Tibial nerve (tissue), 4 donors: ENCODE data around the gene PSMF1.

Source experiments
- EP300 ChIP-seq, 2 donors: sonication (generic); formaldehyde crosslinking; IDR thresholded peaks; one replicate each; pipeline ENCODE4 v1.6.1; 2017; ENCODE audit warnings: antibody characterized with exemption in 2 of 2, mild to moderate bottlenecking in 1 of 2
- POLR2A ChIP-seq, 2 donors: fragments of 450-650 bp; IDR thresholded peaks; one replicate each; pipeline ENCODE4 v1.6.1; 2017; ENCODE audit warnings: antibody characterized with exemption in 2 of 2, mild to moderate bottlenecking in 2 of 2, moderate library complexity in 2 of 2
- TF ChIP-seq, protein P1 (sequence below), 5 experiments: fragments of 200-600 bp in 3 of 5; fragments of 450-650 bp in 2 of 5; sonication (generic) in 3 of 5; IDR thresholded peaks; one replicate each; pipeline ENCODE4 v1.5.1; 2016 to 2019; ENCODE audit warnings: antibody characterized with exemption in 5 of 5, mild to moderate bottlenecking in 3 of 5, moderate library complexity in 2 of 5

DNA sequence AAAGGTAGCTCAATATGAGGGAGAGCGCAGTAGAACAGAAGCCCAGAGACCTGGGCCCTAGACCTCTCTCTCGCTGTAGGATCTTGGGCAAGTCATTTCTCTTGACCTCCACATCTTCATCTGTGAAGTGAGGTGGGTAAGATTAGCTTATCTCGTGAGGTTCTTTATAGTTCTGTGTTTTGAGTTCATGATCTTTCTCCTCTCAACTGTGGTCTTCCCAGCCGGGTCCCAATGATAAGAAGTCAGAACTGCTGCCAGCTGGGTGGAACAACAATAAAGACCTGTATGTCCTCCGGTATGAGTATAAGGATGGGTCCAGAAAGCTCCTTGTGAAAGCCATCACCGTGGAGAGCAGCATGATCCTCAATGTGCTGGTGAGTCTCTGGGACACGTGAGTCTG is 6.9 kb downstream of the PSMF1 start:
- TF ChIP-seq, protein P1, sequence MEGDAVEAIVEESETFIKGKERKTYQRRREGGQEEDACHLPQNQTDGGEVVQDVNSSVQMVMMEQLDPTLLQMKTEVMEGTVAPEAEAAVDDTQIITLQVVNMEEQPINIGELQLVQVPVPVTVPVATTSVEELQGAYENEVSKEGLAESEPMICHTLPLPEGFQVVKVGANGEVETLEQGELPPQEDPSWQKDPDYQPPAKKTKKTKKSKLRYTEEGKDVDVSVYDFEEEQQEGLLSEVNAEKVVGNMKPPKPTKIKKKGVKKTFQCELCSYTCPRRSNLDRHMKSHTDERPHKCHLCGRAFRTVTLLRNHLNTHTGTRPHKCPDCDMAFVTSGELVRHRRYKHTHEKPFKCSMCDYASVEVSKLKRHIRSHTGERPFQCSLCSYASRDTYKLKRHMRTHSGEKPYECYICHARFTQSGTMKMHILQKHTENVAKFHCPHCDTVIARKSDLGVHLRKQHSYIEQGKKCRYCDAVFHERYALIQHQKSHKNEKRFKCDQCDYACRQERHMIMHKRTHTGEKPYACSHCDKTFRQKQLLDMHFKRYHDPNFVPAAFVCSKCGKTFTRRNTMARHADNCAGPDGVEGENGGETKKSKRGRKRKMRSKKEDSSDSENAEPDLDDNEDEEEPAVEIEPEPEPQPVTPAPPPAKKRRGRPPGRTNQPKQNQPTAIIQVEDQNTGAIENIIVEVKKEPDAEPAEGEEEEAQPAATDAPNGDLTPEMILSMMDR (IDR thresholded peaks at IDR 0.05) = no peak
- TF ChIP-seq POLR2A (IDR thresholded peaks at IDR 0.05) = no peak
- TF ChIP-seq EP300 (IDR thresholded peaks at IDR 0.05) = no peak
